ENCODE measurements around the gene GFRA4.

Gene GFRA4

GRCh38 chr20:3663031-3663701 lies at the start of gene GFRA4:
TSS of gene GFRA4 (minus strand) at chr20:3663399. CDS start at chr20:3663399, 0 bp downstream.
- no peak for DNase-seq (ENCODE audit: low read depth in 2 of 2)

DNA sequence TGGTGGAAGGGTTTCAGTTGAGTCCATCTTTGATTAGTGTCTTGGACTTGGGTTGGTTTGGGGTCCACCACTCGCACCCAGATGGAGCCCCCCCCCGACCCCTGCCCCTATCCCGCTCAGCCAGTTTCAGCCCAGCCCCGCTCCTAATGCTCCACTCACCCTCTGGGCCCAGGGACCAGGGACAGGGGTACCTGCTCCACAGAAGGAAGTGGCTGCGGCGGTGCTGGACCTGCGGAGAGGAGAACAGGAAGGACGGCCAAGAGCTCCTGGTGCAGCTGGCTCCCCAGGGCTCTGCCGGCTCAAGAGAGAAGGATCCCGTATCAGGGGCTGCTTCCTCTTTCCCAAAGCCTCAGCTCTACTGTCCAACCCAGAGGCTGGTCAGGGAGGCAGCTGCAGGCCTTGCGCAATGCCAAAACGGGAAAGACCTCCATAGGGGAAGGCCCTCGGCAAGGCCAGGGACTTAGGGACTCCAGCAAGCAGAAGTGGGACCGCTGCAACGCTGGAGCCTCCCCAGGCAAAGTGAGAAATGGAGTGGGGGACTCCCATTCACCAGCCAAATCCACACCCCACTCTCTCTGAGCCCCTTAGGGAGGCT lies 49.2 kb upstream of the GFRA4 start, which contains the start of gene SIGLEC1:
Gene SIGLEC1, minus strand, starts transcription at position 322 of the 595 bp plus-strand sequence. CDS start 5,472 bp downstream, outside the sequence.
- no peak for DNase-seq (ENCODE audit: low read depth in 2 of 2)

- no peak for DNase-seq (ENCODE audit: low read depth in 2 of 2)
Observed at GRCh38 chr20:3711484-3711941, 48.3 kb upstream of the GFRA4 start.

GRCh38 chr20:3710703-3711483 lies 47.7 kb upstream of the GFRA4 start:
- peak; percentile 47 to 55 for DNase-seq (ENCODE audit: low read depth in 2 of 2)

DNA sequence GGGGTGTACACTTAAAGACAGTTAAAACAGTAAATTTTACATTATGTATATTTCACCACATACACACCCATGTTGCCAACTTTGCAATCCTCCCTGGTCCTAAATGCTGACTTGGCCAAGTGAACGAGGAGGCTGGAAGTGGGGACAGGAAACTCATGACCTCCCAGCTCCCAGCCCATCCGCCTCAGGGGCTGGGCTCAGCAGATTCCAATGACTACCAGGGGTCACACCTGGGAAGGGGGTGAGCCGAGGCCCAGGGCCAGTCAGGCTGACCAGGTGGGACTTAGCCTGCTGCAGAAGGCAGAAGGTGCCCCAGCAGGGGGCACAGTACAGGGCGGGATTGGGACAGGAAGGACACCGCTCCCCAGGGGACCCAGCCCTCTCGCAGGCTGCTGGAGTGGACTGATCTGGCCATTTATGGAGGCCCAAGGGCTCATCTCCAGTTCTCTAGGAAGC lies 46.8 kb upstream of the GFRA4 start:
- no peak for DNase-seq (ENCODE audit: low read depth in 2 of 2)

GRCh38 chr20:3707508-3707899 lies 44.3 kb upstream of the GFRA4 start:
- no peak for DNase-seq (ENCODE audit: low read depth in 2 of 2)

DNA sequence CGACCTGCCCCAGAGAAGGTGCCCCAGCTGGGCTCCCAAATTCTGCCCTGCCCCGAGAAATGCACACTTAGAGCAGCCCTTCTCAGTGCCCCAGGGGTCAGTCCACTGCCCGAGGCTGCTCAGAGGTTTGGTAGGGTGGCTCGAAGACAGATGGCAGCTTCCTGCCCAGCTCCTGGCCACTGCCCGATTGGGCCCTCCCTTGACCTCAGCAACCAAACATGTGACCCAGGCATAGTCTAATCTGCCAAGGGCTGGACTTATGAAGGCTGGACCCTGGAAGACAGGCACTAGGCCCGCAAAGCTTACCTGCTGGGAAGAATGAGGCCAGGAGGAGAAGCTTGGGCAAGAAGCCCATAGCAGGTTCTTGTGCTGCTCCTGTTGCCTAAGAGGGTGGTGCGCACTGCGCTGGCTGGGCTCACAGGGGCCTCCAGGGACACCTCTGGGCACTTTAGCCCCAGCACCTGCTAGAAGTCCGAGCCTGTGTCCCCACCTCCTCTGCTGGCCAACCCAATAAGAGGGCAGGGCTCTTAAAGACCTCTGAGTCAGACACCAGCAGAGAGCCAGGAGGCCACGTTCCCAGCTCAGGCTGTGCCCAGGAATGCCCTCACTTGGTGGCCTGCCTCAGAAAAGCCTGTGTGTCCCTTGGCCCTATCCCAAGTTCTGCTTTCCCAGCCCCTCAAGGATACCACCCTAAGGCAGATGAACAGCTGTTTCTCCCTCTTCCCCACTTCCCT lies 43.7 kb upstream of the GFRA4 start:
- DNase-seq (ENCODE audit: low read depth in 2 of 2), result no peak

GRCh38 chr20:3705970-3706739 lies 43.0 kb upstream of the GFRA4 start:
- DNase-seq (ENCODE audit: low read depth in 2 of 2), result no peak

- DNase-seq (ENCODE audit: low read depth in 2 of 2), result no peak
Observed at GRCh38 chr20:3705491-3705969, 42.3 kb upstream of the GFRA4 start.

GRCh38 chr20:3704087-3704486 lies 40.9 kb upstream of the GFRA4 start:
- no peak for DNase-seq (ENCODE audit: low read depth in 2 of 2)

GRCh38 chr20:3702611-3703391 lies 39.6 kb upstream of the GFRA4 start:
- DNase-seq (ENCODE audit: low read depth in 2 of 2), result no peak

DNA sequence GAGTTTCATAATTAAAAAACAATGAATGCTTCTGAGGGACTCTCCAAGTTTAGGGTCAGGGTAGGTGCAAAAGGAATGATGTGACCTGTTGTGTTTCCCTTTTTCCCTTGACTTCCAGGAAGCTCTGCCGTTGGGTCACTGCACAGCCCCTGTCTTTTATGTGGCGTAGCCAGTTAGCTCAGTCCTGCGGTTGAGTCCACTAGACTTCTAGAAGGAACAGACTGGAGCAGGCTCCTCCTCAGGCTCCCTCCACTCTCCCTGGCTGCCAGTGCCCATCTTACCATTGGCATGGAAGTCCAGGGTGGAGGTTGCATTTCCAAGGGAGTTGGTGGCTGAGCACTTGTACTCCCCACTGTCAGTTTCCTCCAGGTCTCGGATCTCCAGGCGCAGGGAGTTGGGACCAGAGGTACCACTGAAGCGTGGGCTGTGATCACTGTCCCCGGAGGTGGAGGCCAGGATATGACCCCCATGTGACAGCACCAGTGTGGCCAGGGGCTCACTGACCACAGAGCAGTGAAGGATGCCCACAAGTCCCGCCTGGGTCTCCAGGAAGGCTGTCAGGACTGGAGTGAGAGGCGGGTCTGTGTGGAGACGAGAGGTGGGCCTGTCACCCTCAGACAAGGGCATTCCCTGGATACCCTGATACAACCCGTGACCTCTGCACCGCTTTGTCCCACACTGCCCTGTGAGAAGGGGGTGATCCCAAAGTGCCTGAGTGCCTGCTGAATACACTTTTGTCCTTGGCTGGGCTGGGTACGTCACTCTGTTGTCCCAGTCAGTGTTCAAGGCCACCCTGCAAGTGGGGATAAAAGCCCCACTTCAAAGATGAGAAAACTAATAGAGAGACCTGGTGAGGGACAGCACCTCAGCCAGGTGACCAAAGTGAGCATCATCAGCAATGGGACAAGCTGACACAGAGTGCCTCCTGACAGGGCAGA lies 38.1 kb upstream of the GFRA4 start:
- DNase-seq (ENCODE audit: low read depth in 2 of 2), result no peak

- DNase-seq (ENCODE audit: low read depth in 2 of 2), result no peak
Observed at GRCh38 chr20:3699037-3699436, 35.8 kb upstream of the GFRA4 start.

- no peak for DNase-seq (ENCODE audit: low read depth in 2 of 2)
Observed at GRCh38 chr20:3698591-3699001, 35.4 kb upstream of the GFRA4 start.

DNA sequence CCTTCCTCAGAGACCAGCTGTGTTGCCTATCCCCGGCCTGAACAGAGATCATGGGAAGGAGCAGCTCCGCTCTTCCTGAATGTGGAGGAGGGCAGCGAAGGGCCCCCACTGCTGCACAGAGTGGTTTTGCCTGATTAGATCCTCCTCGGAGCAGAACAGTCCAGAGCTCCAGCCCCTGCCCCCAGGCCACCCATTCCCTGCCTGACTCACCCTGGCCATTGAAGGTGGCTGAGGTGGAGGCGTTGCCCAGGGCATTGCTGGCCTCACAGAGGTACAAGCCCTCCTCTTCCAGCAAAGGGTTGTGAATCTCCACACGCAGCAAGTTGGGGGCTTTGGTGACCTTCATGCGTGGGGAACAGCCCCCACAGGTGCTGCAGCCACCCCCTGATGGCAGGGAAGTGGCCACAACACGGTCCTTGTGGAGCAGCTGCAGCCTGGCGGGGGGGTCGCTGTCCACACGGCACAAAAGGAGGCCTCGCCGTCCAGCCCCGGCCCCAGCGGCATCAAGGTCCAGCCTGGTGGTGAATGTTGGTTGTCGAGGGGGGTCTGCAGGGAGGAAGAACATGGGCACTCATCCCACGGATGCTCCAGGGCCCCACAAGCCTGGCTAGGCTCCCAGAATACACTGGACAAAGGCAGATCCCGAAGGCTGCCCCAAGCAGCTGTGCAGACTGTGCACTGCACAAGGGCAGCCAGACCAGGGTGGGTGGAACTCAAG lies 34.5 kb upstream of the GFRA4 start:
- DNase-seq (ENCODE audit: low read depth in 2 of 2), result no peak

GRCh38 chr20:3696745-3697587 lies 33.8 kb upstream of the GFRA4 start:
- DNase-seq (ENCODE audit: low read depth in 2 of 2), result no peak

DNA sequence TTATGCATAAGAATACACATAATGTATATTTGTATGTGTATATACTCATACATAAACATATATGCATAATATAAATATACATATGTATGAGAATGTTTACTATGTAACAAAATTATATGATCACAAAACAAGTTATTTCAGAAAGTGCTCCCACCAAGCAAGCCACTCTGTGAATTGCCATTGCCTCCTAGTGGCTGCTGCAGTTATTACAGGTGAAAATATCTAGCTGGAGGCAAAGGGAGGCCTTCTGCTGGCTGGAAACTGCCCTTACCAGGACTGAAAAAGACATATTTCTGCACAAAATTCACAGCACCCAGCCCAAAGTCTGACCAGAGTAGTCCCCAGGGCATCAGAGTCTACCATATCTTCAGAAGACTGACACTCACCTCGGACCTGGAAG lies 33.0 kb upstream of the GFRA4 start:
- no peak for DNase-seq (ENCODE audit: low read depth in 2 of 2)

Measured in stimulated activated CD8-positive, alpha-beta memory T cell treated with anti-CD3 and anti-CD28 coated beads, Interleukin-2, amount 100 ng/mL, for 1 hour (primary cell).